Sigmoid colon (tissue), 3 donors: ENCODE results near the gene AATK.

Experiments used
- POLR2A ChIP-seq, 2 donors: fragments of 450-650 bp; IDR thresholded peaks; one replicate each; pipeline ENCODE4 v1.6.1; 2016; ENCODE audit warnings: antibody characterized with exemption in 2 of 2, mild to moderate bottlenecking in 2 of 2, moderate library complexity in 2 of 2
- TF ChIP-seq, protein P1 (sequence below), 4 experiments: fragments of 450-650 bp in 3 of 4; fragments of 200-600 bp in 1 of 4; IDR thresholded peaks; one replicate each; pipeline ENCODE4 v1.5.1; 2016 to 2019; ENCODE audit warnings: antibody characterized with exemption in 4 of 4, mild to moderate bottlenecking in 3 of 4, moderate library complexity in 2 of 4

DNA sequence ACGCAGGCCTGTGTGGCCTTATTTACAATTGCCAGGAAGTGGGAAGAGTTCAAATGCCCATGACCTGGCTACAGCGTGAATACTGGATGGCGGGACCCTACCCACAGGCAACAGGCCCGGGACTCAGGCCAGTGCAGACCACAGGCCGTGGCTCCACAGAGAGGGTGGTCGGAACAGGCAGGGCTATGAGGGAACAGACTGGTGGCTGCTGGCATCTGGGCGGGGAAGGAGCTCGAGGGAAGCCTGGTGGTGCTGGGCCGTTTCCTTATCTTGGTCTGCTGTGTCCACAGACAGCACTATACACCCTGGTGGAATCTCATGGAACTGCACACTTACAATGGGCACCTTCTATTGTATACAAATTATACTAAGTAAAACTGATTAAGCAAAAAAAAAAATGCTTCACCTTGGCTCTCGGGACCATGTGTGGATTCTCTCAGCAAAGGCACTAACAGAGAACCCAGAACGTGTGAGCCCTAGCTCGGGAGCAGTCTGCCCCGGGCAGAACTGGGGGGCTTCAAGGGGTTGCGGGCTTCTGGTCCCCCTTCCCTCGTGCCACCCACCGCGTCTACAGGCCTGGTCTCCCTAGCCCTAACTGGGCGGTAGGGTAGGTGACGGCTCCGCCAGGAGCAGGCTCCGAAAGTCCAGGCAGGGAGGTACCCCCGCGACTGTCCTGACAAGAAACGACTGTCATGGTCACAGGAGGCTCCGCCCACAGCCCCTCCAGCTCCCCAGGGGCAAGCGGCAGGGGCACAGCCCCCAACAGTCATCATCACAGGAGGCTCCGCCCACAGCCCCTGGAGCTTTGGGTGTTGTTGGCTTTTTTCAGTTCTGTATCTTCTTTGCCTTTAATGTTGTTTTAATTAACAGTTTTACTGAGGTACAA is 34.9 kb upstream of the AATK start:
- TF ChIP-seq, protein P1, sequence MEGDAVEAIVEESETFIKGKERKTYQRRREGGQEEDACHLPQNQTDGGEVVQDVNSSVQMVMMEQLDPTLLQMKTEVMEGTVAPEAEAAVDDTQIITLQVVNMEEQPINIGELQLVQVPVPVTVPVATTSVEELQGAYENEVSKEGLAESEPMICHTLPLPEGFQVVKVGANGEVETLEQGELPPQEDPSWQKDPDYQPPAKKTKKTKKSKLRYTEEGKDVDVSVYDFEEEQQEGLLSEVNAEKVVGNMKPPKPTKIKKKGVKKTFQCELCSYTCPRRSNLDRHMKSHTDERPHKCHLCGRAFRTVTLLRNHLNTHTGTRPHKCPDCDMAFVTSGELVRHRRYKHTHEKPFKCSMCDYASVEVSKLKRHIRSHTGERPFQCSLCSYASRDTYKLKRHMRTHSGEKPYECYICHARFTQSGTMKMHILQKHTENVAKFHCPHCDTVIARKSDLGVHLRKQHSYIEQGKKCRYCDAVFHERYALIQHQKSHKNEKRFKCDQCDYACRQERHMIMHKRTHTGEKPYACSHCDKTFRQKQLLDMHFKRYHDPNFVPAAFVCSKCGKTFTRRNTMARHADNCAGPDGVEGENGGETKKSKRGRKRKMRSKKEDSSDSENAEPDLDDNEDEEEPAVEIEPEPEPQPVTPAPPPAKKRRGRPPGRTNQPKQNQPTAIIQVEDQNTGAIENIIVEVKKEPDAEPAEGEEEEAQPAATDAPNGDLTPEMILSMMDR (IDR thresholded peaks at IDR 0.05), result peak; percentile 33 to 53 (median 40)
- TF ChIP-seq POLR2A (IDR thresholded peaks at IDR 0.05), result no peak
